Esophagus squamous epithelium (tissue), 5 donors: ENCODE measurements around the gene CD248. TPM values are rescaled to one million over a fixed set of nuclear protein-coding genes. Genes with fewer than 3 reads are reported as not detected.
"Not testable (repeated sequence)": the region's sequence is repeated elsewhere in the genome, so short reads cannot be mapped to it uniquely, and the experiment has no call there.

Source experiments
- DNase-seq: peaks from one replicate; lab custom pipeline; 2025; lab: John Stamatoyannopoulos, UW
- H3K27ac ChIP-seq, 4 donors: fragments of 200-600 bp; sonication (generic); one replicate each; pipeline ENCODE4 v1.5.1; 2016 to 2019; ENCODE audit warnings: mild to moderate bottlenecking in 1 of 4
- H3K27me3 ChIP-seq, 4 donors: fragments of 200-600 bp; sonication (generic); 1 replicate in 3 of 4; 2 replicates in 1 of 4; pipeline versions ENCODE4 v1.5.1 to v1.6.0; 2017 to 2021; ENCODE audit warnings: antibody characterized with exemption in 1 of 4
- H3K36me3 ChIP-seq, 3 donors: fragments of 200-600 bp; sonication (generic); one replicate each; pipeline ENCODE4 v1.5.1; 2016 to 2019
- H3K4me1 ChIP-seq, 3 donors: fragments of 200-600 bp; sonication (generic); one replicate each; pipeline ENCODE4 v1.5.1; 2017 to 2019
- H3K4me3 ChIP-seq, 4 donors: fragments of 200-600 bp; sonication (generic); 1 replicate in 3 of 4; 2 replicates in 1 of 4; pipeline ENCODE4 v1.5.1; 2016 to 2019; ENCODE audit warnings: mild to moderate bottlenecking in 2 of 4, moderate library complexity in 1 of 4
- H3K9me3 ChIP-seq, 3 donors: fragments of 200-600 bp; sonication (generic); one replicate each; pipeline ENCODE4 v1.5.1; 2016 to 2019
- POLR2A ChIP-seq, 4 donors: fragments of 450-650 bp; IDR thresholded peaks; one replicate each; pipeline ENCODE4 v1.6.1; 2017; ENCODE audit warnings: antibody characterized with exemption in 4 of 4, mild to moderate bottlenecking in 4 of 4, moderate library complexity in 3 of 4
- WGBS, 2 donors: methylation state at CpG; one replicate each; pipeline ENCODE4 v1.1.5; 2018; 5-methylcytosine and 5-hydroxymethylcytosine counted together
- intact Hi-C: fragments of 100-400 bp; cut with DNase I; formaldehyde crosslinking; loops from one replicate; pipeline ENCODE4 v1.15.0; 2022
- total RNA-seq, 4 donors: library from RNA; depleted of rRNA; stranded (reverse); fragments of >200 nt; gene quantifications; one replicate each; pipeline ENCODE4 v1.1.0, GENCODE V29; 2016
- TF ChIP-seq, protein P1 (sequence below), 6 experiments: fragments of 450-650 bp in 4 of 6; fragments of 200-600 bp in 2 of 6; sonication (generic) in 2 of 6; IDR thresholded peaks; one replicate each; pipeline ENCODE4 v1.5.1; 2016 to 2019; ENCODE audit warnings: antibody characterized with exemption in 6 of 6, mild to moderate bottlenecking in 4 of 6, moderate library complexity in 4 of 6
- donor health status: DM: yes; HTN: yes; CAD: no.

CD248 gene
- total RNA-seq, 4 donors from 2014 or later = 1.9 to 13.2 (median 6.1) TPM

DNA sequence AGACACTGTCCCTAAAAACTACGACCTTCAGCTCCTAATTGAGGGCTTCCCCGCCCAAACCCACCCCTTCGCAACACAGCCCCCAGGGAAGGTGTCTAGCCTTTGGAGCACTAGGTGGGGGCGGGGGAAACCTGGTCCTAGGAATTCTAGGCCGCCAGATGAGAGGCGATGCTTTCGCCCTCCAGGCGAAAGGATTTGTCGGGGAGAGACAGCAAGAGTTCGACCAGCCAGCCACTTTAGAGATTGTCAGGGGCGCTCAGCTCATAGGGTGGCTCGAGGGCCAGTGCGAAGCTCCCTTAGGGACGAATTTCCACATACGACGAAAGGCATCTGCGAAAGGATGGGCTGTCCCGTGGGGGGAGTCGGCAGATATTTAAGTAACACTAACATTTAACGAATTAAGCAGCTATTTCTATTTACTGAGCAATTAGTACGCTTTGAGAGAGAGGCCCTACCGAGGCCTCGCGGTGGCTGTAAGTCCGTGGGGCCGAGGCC lies 5.3 kb downstream of the CD248 start:
- intact Hi-C loops = no loop called here

DNA sequence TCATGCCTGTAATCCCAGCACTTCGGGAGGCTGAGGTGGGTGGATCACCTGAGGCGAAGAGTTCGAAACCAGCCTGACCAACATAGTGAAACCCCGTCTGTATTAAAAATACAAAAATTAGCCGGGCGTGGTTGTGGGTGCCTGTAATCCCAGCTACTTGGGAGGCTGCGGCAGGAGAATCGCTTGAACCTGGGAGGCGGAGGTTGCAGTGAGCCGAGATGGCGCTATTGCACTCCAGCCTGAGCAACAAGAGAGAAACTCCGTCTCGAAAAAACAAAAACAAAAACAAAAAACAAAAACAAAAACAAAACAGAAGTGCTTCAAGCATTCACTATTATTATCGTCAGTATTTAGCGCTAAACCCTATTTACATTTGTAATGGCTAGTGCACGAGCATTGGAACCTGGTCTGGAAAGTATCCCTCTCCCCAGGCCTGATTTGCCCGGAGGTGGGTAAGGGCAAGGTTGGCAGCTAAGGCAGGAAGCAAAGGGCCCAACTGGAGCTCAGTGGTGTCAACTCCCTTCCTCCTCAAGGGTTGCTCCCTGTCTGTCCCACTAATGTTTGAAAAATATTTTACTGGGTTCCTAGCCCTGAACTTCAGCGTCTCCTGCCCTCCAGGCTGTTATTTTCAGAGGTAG lies 5.9 kb downstream of the CD248 start:
- 75 to 80% methylated on average over 18 of the region's 18 CpGs for WGBS, 2 donors
- H3K4me3 ChIP-seq, H3K9me3 ChIP-seq, intact Hi-C loops, H3K36me3 ChIP-seq, DNase-seq: not testable (repeated sequence)
- Histone ChIP-seq H3K27me3 (peaks cover 0 to 17% (median 0%) of the 10 kb centered on the region in 4 donors), H3K4me1 (peaks cover 11 to 47% (median 20%) of the 10 kb centered on the region in 3 donors), H3K27ac (peak overlapping the region in 1 of 4 donors; percentile 92)

More for the DNA sequence above, 5.3 kb downstream of the CD248 start:
- no peaks in the 10 kb centered on the region for H3K9me3 ChIP-seq
- DNase-seq = no peak
- no peaks in the 10 kb centered on the region for H3K36me3 ChIP-seq
- peak overlapping the region; percentile 31 to 68 (median 60) for H3K4me3 ChIP-seq
- H3K27me3 ChIP-seq = peaks cover 0 to 23% (median 0%) of the 10 kb centered on the region in 4 donors
- H3K4me1 ChIP-seq = peaks cover 17 to 53% (median 26%) of the 10 kb centered on the region in 3 donors
- peak overlapping the region; percentile 83 to 92 (median 89) for H3K27ac ChIP-seq
- WGBS, 2 donors = 5 to 7% methylated on average over 12 to 19 of the region's 26 CpGs
- no peak for TF ChIP-seq POLR2A (IDR thresholded peaks at IDR 0.05)
- TF ChIP-seq, protein P1, sequence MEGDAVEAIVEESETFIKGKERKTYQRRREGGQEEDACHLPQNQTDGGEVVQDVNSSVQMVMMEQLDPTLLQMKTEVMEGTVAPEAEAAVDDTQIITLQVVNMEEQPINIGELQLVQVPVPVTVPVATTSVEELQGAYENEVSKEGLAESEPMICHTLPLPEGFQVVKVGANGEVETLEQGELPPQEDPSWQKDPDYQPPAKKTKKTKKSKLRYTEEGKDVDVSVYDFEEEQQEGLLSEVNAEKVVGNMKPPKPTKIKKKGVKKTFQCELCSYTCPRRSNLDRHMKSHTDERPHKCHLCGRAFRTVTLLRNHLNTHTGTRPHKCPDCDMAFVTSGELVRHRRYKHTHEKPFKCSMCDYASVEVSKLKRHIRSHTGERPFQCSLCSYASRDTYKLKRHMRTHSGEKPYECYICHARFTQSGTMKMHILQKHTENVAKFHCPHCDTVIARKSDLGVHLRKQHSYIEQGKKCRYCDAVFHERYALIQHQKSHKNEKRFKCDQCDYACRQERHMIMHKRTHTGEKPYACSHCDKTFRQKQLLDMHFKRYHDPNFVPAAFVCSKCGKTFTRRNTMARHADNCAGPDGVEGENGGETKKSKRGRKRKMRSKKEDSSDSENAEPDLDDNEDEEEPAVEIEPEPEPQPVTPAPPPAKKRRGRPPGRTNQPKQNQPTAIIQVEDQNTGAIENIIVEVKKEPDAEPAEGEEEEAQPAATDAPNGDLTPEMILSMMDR (IDR thresholded peaks at IDR 0.05) = peak in 2 of 6 experiments; percentile 85 to 91

DNA sequence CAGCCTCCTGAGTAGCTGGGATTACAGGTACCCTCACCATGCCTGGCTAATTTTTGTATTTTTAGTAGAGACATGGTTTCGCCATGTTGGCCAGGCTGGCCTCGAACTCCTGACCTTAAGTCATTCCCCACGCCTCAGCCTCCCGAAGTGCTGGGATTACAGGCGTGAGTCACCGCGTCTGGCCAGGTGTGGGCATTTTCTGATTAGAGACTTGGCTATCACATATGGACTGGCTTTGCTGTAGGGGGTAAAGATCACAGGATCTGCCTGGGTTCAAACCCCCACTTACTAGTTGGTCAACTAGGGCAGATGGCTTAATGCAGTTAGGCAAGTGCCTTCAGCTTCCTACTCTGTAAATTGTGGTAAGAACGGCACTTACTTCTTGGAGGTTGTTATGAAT lies 6.5 kb downstream of the CD248 start:
- DNase-seq = no peak
- WGBS, 2 donors = 51 to 63% methylated on average over 3 to 4 of the region's 8 CpGs
- no peaks in the 10 kb centered on the region for H3K9me3 ChIP-seq
- H3K27me3 ChIP-seq = peaks cover 0 to 11% (median 0%) of the 10 kb centered on the region in 4 donors
- no peak overlapping the region for H3K27ac ChIP-seq
- no peak overlapping the region for H3K4me3 ChIP-seq
- H3K4me1 ChIP-seq = peaks cover 11 to 42% (median 18%) of the 10 kb centered on the region in 3 donors
- TF ChIP-seq, protein P1 (IDR thresholded peaks at IDR 0.05) = no peak
- TF ChIP-seq POLR2A (IDR thresholded peaks at IDR 0.05) = no peak
- no peaks in the 10 kb centered on the region for H3K36me3 ChIP-seq
- intact Hi-C loops = no loop called here

DNA sequence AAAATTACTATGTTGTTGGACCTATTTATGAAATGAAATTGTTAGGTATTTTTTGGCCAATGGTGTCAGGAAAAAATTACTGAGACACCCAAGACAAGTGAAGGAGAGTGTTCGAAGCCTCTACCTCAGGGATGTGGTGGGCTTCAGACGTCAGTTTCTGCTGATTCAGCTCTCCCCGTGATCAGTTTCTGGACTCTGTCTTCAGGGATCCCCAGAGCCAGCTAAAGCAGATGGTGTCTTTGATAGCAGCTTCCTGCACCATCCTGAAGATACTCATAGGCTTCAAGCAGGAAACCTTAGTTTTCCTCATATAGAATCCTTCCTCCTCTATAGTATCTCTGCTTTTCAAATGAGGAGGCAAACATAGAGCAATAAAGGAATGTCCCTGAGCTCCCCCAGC lies 7.4 kb downstream of the CD248 start:
- no peak overlapping the region for H3K27ac ChIP-seq
- DNase-seq = no peak
- no peak overlapping the region for H3K4me3 ChIP-seq
- TF ChIP-seq, protein P1 (IDR thresholded peaks at IDR 0.05) = no peak
- TF ChIP-seq POLR2A (IDR thresholded peaks at IDR 0.05) = no peak
- H3K27me3 ChIP-seq = peaks cover 0 to 3% (median 0%) of the 10 kb centered on the region in 4 donors
- intact Hi-C loops = no loop called here
- H3K36me3 ChIP-seq = no peaks in the 10 kb centered on the region
- H3K9me3 ChIP-seq = no peaks in the 10 kb centered on the region
- 56 to 65% methylated on average over 3 of the region's 3 CpGs for WGBS, 2 donors
- peaks cover 11 to 33% (median 14%) of the 10 kb centered on the region in 3 donors for H3K4me1 ChIP-seq

DNA sequence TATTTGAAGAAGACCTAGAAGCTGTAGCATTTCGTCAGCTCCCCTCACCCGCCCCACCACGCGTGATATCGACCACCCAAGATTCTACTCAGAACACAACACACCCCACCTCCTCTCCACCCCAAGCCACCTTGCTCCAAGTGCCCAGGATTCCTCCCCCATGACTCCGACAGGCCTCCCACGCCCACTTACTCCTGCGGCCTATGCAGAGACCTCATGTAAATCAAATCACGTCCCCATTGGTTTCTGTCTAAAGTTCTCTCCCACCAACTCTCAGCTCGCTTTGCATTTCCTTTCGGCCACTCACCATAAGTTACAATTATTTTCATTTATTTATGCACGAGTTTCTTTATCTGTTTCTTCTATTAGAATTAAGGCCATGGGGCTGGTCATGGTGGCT lies 14.2 kb downstream of the CD248 start:
- no peak for TF ChIP-seq POLR2A (IDR thresholded peaks at IDR 0.05)
- TF ChIP-seq, protein P1 (IDR thresholded peaks at IDR 0.05) = no peak
- intact Hi-C loops = no loop called here
- 82 to 86% methylated on average over 12 of the region's 12 CpGs for WGBS, 2 donors

More for the DNA sequence above, 14.2 kb downstream of the CD248 start:
- Histone ChIP-seq H3K36me3 (no peaks in the 10 kb centered on the region), H3K27me3 (no peaks in the 10 kb centered on the region), H3K4me1 (no peaks in the 10 kb centered on the region), H3K27ac (no peak overlapping the region), H3K9me3 (no peaks in the 10 kb centered on the region), H3K4me3 (no peak overlapping the region)
- DNase-seq = no peak
